ENCODE results near the gene PAM. TPM values are rescaled to one million over a fixed set of nuclear protein-coding genes. Genes with fewer than 3 reads are reported as not detected.

PAM gene
- total RNA-seq, 6 experiments from 2014 or later: 164 to 266 (median 182) TPM

DNA sequence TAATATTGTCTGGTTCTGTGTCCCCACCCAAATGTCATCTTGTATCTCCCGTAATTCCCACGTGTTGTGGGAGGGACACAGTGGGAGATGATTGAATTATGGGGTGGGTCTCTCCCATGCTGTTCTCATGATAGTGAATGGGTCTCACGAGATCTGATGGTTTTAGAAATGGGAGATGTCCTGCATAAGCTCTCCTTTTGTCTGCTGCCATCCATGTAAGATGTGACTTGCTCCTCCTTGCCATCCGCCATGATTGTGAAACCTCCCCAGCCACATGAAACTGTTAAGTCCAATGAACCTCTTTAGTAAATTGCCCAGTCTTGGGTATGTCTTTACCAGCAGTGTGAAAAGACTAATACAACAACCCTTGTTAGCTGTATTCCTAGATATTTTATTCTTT lies 320.3 kb downstream of the PAM start:
- Mint-ChIP-seq H3K36me3 (ENCODE audit: low read depth) (peaks cover 12% of the 10 kb centered on the region), H3K9me3 (peaks cover 31% of the 10 kb centered on the region)

More for the DNA sequence above, 320.3 kb downstream of the PAM start:
- TF ChIP-seq, protein P1, sequence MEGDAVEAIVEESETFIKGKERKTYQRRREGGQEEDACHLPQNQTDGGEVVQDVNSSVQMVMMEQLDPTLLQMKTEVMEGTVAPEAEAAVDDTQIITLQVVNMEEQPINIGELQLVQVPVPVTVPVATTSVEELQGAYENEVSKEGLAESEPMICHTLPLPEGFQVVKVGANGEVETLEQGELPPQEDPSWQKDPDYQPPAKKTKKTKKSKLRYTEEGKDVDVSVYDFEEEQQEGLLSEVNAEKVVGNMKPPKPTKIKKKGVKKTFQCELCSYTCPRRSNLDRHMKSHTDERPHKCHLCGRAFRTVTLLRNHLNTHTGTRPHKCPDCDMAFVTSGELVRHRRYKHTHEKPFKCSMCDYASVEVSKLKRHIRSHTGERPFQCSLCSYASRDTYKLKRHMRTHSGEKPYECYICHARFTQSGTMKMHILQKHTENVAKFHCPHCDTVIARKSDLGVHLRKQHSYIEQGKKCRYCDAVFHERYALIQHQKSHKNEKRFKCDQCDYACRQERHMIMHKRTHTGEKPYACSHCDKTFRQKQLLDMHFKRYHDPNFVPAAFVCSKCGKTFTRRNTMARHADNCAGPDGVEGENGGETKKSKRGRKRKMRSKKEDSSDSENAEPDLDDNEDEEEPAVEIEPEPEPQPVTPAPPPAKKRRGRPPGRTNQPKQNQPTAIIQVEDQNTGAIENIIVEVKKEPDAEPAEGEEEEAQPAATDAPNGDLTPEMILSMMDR (IDR thresholded peaks at IDR 0.05): no peak
- Mint-ChIP-seq H3K27ac (no peak overlapping the region), H3K27me3 (ENCODE audit: insufficient read depth) (peaks cover 4% of the 10 kb centered on the region), H3K4me3 (no peak overlapping the region), H3K4me1 (ENCODE audit: low read depth) (no peaks in the 10 kb centered on the region)
- DNase-seq: no peak
